ENCODE data around the gene PSMB10. TPM values are rescaled to one million over a fixed set of nuclear protein-coding genes. Genes with fewer than 3 reads are reported as not detected.

PSMB10 gene
- total RNA-seq, 4 donors from 2014 or later, result 22.9 to 39.7 (median 32.5) TPM

DNA sequence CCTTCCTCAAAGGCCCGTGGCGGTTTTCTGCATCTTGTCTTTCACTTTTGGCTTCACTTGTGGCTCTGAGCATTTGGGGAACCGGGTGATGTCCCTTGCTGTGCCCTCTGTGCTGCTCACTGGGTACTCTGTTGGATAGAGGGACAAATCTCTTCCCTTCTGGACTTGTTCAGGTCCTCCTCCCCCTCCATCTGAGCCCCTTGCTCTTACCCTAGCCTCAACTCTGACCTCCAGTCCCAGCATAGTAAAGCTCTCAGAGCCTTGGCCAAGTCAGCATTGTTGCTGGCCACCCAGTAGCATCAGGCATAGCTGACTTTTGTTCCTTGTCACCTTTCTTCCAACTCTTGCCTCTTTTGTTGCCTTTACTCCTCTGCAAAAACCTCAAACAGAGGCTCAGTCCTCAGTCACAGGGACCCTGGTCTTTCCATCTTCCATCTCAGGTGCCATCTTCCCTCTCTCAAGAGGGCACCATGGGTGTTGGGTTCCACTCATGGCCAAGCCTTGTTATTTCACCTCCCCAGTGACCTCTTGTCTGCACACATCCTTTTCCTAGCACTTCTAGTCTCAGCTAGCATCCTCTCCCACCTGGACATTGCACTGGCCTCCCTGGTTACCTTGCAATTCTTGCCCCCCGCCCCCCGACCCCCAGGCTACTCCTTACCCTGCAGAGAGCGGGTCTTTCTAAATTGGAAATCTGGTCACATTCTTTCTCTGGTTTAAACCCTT lies 393 bp upstream of the PSMB10 start:
- H3K27me3 ChIP-seq, result no peaks in the 10 kb centered on the region
- peak in 1 of 2 donors; percentile 66 for DNase-seq
- H3K4me3 ChIP-seq (replicated peaks in 1 of 3), result peak overlapping the region; percentile 77 to 97 (median 92)
- peaks cover 7 to 15% of the 10 kb centered on the region in 2 donors for H3K4me1 ChIP-seq
- peak overlapping the region; percentile 81 to 95 (median 86) for H3K27ac ChIP-seq
- H3K36me3 ChIP-seq, result no peaks in the 10 kb centered on the region
- no peak for TF ChIP-seq CTCF (IDR thresholded peaks at IDR 0.05)
- 46 to 48% methylated on average over 6 of the region's 6 CpGs for WGBS, 2 donors
- H3K9me3 ChIP-seq, result no peaks in the 10 kb centered on the region
- intact Hi-C loops (cut with DNase I), result loop anchor here (10.0 kb wide), 1 partner anchor 272 kb away; the partner anchor contains the start of genes ACD, C16orf86, ENKD1 and PARD6A

DNA sequence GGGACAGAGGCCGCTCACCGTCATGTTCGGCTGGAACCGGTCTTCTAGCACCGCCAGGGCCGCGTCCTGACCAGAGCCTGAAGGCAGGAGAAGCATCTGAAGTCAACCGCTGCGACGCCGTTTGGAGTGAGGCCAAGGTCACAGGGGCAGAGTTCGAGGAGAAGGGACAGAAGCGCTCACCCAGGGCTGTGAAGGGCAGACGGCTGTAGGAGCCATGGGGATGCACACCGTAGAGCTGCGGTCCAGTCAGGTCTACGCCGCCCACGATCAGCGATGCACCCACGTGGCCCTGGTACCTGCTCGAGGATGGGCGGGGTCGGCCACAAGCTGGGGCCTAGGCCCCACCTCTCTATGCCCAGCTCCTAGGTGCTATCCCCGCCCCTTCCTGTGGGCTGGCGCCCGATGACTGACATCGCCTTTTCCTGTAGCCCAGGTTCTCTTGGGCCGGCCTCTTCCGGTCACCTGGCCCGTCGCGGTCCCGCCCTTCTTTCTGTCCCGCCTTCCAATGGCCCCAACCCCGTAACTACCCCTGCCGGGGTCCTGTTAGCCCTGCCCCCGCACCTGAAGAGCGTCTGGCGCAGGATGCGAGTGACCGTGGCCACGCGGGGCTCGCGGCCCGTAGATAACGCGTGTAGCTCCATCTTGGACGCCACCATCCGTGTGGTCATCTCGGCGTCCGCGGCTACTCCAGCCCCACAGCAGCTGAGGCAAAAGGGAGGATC lies 1.1 kb downstream of the PSMB10 start:
- intact Hi-C loops (cut with DNase I), result loop anchor here (10.0 kb wide), 1 partner anchor 271 kb away; the partner anchor contains the start of genes ACD, C16orf86, ENKD1 and PARD6A
- peak; percentile 99 for DNase-seq
- H3K9me3 ChIP-seq, result no peaks in the 10 kb centered on the region
- H3K27ac ChIP-seq, result peak overlapping the region; percentile 81 to 95 (median 86)
- H3K4me3 ChIP-seq (replicated peaks in 1 of 3), result peak overlapping the region; percentile 77 to 97 (median 92)
- 1 to 2% methylated on average over 49 to 52 of the region's 55 CpGs for WGBS, 2 donors
- H3K4me1 ChIP-seq, result peaks cover 7 to 15% of the 10 kb centered on the region in 2 donors
- TF ChIP-seq CTCF (IDR thresholded peaks at IDR 0.05), result no peak
- TF ChIP-seq POLR2A (IDR thresholded peaks at IDR 0.05), result peak; percentile 71 to 81
- H3K36me3 ChIP-seq, result no peaks in the 10 kb centered on the region
- H3K27me3 ChIP-seq, result no peaks in the 10 kb centered on the region

GRCh38 chr16:67935101-67935401 lies 1.6 kb downstream of the PSMB10 start:
- no peak overlapping the region for H3K4me3 ChIP-seq (replicated peaks in 1 of 3)
- no peaks in the 10 kb centered on the region for H3K9me3 ChIP-seq
- peak overlapping the region in 2 of 3 donors; percentile 49 to 86 for H3K27ac ChIP-seq
- no peak for TF ChIP-seq CTCF (IDR thresholded peaks at IDR 0.05)
- no peak for TF ChIP-seq POLR2A (IDR thresholded peaks at IDR 0.05)
- 25 to 31% methylated on average over 13 of the region's 13 CpGs for WGBS, 2 donors
- H3K27me3 ChIP-seq, result no peaks in the 10 kb centered on the region
- H3K4me1 ChIP-seq, result peaks cover 7 to 15% of the 10 kb centered on the region in 2 donors
- no peak for DNase-seq
- intact Hi-C loops (cut with DNase I), result loop anchor here (10.0 kb wide), 1 partner anchor 270 kb away; the partner anchor contains the start of genes ACD, C16orf86, ENKD1 and PARD6A
- no peaks in the 10 kb centered on the region for H3K36me3 ChIP-seq

DNA sequence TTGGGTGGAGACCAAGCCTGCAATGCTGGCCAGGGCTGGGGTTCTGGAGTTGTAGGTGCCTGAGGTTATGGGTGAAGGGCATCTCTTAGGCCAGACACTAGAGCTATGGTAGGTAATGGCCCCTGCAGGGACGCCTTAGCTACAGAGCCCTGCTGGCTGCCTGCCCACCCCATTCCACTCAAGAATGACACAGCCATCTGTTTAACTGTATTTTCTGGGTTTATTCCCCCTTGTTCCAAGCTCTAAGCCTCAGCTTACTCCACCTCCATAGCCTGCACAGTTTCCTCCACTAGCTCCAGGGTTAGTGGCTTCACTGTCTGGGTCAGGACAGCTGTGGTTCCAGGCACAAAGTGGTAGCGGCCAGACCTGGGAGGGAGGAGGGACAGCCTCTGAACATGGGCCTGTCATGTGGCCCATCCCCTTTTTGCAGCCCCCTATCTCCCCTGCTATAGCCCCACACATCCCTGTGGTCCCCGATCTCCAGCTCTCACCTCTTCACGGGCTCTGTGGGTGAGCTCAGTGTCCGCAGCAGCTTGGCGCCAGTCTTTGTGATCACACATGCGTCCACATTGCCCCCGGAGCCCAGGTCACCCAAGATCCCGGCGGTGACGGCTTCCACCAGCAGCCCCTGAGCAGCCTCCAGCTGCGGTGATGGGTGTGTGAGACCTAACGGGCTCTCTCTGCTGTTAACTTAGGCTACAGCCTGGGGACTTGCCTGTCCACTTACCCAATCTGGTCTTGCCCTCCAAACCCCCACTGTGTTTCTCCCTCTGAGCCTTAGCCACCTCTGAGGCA lies 2.1 kb downstream of the PSMB10 start:
- Histone ChIP-seq H3K4me3 (replicated peaks in 1 of 3) (no peak overlapping the region), H3K9me3 (no peaks in the 10 kb centered on the region), H3K27me3 (no peaks in the 10 kb centered on the region), H3K4me1 (peaks cover 7 to 15% of the 10 kb centered on the region in 2 donors), H3K36me3 (no peaks in the 10 kb centered on the region), H3K27ac (no peak overlapping the region)
- no peak for DNase-seq
- TF ChIP-seq CTCF (IDR thresholded peaks at IDR 0.05), result no peak
- no peak for TF ChIP-seq POLR2A (IDR thresholded peaks at IDR 0.05)
- intact Hi-C loops (cut with DNase I), result loop anchor here (10.0 kb wide), 1 partner anchor 270 kb away; the partner anchor contains the start of genes ACD, C16orf86, ENKD1 and PARD6A
- WGBS, 2 donors, result 63 to 68% methylated on average over 13 of the region's 13 CpGs
